Epithelial cell of esophagus (primary cell): ENCODE data around the gene TMC4.

Experiments
- DNase-seq: peaks from one replicate; pipeline ENCODE4 v3.0.0; 2010; ENCODE audit warnings: low read depth
- H3K4me3 ChIP-seq: 2 replicates; pipeline ENCODE4 v1.5.1; 2011; ENCODE audit warnings: mild to moderate bottlenecking, low read length, control low read depth
- TF ChIP-seq, protein P1 (sequence below): IDR thresholded peaks from 2 replicates; pipeline ENCODE4 v1.5.1; 2011; ENCODE audit warnings: low read depth, mild to moderate bottlenecking, low read length, control low read depth, inconsistent platforms; ENCODE audit not compliant: insufficient read depth; ENCODE audit errors: missing control alignments

The TMC4 gene

GRCh38 chr19:54133957-54134590 is 38.9 kb downstream of the TMC4 start:
- H3K4me3 ChIP-seq: no peak overlapping the region
- TF ChIP-seq, protein P1, sequence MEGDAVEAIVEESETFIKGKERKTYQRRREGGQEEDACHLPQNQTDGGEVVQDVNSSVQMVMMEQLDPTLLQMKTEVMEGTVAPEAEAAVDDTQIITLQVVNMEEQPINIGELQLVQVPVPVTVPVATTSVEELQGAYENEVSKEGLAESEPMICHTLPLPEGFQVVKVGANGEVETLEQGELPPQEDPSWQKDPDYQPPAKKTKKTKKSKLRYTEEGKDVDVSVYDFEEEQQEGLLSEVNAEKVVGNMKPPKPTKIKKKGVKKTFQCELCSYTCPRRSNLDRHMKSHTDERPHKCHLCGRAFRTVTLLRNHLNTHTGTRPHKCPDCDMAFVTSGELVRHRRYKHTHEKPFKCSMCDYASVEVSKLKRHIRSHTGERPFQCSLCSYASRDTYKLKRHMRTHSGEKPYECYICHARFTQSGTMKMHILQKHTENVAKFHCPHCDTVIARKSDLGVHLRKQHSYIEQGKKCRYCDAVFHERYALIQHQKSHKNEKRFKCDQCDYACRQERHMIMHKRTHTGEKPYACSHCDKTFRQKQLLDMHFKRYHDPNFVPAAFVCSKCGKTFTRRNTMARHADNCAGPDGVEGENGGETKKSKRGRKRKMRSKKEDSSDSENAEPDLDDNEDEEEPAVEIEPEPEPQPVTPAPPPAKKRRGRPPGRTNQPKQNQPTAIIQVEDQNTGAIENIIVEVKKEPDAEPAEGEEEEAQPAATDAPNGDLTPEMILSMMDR: no peak

GRCh38 chr19:54133312-54133956 is 39.5 kb downstream of the TMC4 start:
- DNase-seq: peak; percentile 55
- TF ChIP-seq, protein P1: no peak
- no peak overlapping the region for H3K4me3 ChIP-seq

More at GRCh38 chr19:54133957-54134590, 38.9 kb downstream of the TMC4 start:
- no peak for DNase-seq

GRCh38 chr19:54129617-54129996 is 43.4 kb downstream of the TMC4 start:
- DNase-seq: no peak
- TF ChIP-seq, protein P1: no peak

GRCh38 chr19:54128796-54129616 is 44.0 kb downstream of the TMC4 start:
- TF ChIP-seq, protein P1: no peak
- no peak overlapping the region for H3K4me3 ChIP-seq
- DNase-seq: no peak

More at GRCh38 chr19:54129617-54129996, 43.4 kb downstream of the TMC4 start:
- H3K4me3 ChIP-seq: no peak overlapping the region

GRCh38 chr19:54128441-54128725 is 44.6 kb downstream of the TMC4 start:
- H3K4me3 ChIP-seq: no peak overlapping the region
- DNase-seq: no peak
- TF ChIP-seq, protein P1: no peak

GRCh38 chr19:54127688-54128440 is 45.1 kb downstream of the TMC4 start:
- TF ChIP-seq, protein P1: no peak
- DNase-seq: no peak
- no peak overlapping the region for H3K4me3 ChIP-seq
